Measurements from ENCODE around the gene ZFAND3.

Gene ZFAND3

GRCh38 chr6:38141716-38142115, 322.2 kb downstream of the ZFAND3 start:
- DNase-seq = no peak

DNA sequence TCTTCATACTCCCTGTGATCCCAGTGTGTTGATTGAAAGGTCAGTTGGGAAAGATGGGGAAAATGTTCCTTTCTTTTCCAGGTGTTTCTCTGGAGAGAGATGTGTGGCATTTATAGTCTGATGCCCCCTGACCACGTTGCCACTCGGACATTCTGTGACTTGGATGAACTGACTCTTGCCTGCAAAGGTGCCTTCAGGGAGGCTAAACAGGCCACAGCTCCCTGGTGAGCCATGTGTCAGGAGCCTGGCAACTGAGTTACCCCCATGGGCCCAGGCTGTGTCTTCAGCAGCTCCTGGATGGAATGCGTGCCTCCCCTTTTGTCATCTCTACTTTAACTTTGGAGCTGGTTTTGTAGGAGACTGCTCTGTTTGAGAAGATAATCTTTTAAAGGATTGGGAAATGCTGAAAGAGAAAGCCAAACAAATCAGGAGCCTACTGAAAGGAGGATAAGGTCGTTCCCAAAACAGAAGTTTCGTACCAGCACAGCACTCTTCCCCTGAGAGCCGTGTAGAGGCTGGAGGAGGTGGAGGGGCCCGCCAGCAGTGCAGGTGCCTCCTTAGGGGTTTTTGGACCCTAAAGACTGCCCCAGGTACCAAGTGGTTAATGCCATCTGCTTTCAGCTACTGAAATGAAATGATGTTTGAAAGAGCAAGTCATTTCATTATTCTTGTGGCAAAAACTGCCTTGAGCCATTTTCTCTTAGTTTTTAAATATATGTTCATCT, 322.8 kb downstream of the ZFAND3 start:
- DNase-seq = no peak

GRCh38 chr6:38143191-38144150, 323.9 kb downstream of the ZFAND3 start:
- no peak for DNase-seq

- no peak for DNase-seq
Observed at GRCh38 chr6:38144365-38144945, 324.9 kb downstream of the ZFAND3 start.

DNA sequence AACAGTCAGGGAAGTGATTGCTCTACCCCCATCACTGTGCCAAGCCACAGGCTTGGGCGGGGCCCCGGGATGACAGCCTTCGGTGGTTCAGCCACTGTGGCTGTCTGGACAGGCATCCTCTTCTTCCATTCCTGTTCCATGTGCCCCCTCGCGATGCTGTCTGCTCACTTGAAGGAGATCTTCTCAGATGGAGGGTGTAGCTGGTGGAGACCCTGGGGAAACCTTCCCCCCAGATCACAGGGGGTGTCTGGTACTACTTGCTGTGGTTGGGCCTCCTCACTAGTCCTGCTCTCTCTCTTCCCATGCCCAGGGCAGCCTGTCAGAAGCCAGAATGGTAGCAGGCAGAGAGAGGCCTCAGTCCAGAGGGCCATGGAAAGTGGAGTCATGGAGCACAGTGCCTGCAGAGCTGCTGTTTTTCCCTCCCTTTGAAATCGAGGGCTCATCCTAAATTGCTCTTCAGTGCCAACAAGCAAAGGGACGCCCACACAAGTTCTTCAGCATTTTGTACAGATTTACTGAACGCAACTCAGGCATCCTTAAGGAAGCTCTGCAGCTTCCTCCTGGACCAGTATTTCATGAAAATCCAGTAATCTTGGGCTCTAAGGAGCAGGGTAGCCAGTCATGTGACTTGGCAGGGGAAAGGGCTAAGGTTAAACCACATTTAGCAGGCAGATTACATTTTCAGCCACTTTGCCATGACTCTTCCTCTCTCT, 326.6 kb downstream of the ZFAND3 start:
- no peak for DNase-seq

- no peak for DNase-seq
Observed at GRCh38 chr6:38146734-38147027, 327.2 kb downstream of the ZFAND3 start.

DNA sequence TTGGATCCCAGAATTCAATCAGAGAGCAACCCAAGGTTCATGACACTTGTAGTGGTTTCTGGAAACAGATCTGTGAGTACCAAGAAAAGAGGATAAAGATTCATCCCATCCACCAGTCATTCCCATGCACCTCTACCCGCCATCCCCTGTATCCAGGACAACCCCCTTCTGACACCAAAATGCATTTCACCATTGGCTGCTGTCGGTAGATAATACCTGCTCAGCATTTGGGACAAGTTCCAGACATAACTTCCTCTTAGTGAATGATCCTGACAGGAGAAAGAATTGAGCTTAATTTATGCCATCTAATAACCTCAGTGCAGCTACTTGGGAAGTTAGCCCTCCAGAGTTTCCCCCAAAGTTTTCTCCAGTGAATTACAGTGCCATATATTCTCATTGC, 329.1 kb downstream of the ZFAND3 start:
- no peak for DNase-seq

DNA sequence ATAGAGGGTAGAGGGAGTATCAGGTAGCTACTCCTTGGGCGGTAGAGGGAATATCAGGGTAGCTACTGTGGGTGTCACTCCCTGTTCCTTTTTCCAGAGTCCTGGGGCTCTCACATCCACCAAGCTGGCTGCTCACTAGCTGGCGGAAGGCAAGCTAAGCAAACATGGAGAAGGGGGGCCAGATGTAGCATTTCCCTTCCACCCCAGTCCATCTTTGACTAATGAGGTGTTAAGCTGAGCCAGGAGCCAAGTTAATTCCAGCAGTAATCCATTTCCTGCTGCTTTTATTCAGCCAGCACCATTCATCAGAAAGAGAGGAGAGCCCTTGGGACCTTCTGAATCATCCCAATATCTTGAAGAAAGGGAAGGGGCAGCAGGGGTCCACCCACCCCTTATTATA, 330.0 kb downstream of the ZFAND3 start:
- DNase-seq = no peak

DNA sequence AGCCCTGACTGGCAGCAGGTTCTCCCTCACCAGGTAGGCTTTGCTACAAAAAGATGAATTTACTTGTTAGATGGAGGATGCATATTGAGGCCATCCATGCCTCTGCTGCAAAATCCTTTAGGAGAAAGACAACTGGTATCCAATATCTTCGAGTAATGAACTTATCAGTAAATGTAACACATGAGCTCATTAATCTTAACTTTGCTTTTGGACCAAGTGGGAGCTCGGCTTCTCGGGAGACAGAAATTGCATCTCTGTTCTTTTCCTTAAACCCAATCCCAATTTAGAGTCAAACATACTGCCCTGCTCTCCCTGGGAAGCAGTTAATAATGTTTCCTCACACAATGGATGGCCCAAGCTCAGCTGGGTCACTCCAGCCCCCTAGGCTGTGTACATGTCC, 330.5 kb downstream of the ZFAND3 start:
- no peak for DNase-seq

- no peak for DNase-seq
Observed at GRCh38 chr6:38150681-38151296, 331.3 kb downstream of the ZFAND3 start.

DNA sequence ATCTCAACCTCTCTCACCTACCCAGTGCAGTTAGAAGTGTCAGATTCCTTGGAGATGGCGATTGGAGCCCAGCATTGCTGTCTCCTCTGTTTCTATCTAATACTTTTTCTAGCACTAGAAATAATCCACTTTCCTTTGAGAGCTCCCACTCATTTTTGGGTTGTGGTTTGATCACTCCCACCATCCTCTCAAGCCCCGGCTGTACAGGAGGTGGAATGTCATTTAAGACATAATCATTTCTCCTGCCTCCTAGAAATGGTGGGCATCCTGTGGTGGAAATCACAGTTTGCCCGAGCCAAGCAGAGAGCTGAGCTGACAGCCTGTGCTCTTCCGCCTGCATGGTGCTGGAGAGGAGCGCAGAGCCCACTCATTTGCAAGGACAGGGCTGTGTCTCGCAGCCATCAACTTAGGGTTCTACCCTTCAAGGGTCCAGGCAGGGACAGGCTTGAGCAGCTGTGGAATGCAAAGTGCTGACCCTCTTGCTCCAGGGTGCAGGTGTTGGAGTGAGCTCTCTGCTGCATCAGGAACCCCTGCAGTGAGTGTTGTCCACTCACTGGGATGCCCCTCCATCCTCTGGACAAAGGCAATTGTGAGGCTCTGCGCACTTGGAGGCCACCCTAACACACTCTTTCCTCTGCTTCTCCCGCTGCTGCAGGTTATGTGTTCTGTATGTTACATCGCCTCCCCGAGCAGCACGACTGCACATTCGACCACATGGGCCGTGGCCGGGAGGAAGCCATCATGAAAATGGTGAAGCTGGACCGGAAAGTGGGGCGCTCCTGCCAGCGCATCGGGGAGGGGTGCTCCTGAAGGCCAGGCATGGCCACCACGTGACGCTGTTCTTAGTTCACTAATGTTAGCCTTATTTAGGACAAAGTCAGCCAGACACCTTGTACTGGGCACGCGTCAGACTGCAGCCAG, 332.3 kb downstream of the ZFAND3 start:
- DNase-seq = no peak

DNA sequence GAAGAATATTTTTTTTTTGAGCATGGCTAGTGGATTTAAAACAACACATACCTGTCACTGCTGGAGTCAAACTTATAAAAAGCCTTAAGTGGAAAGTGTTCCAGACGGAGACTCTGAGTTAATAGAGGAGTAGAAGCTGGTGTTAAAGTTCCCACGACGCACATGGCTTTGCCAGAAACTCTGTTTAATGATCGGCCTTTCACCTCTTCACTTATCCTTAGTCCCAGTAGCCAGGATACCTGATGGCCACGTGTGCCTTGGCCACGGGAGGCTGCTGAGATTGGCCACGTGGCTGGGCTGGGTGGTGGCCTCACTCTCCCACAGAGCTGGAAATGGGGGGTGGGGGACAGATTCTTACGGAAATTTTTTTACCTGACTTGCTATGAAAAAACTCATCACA, 333.1 kb downstream of the ZFAND3 start:
- no peak for DNase-seq

GRCh38 chr6:38153076-38153797, 333.7 kb downstream of the ZFAND3 start:
- no peak for DNase-seq

DNA sequence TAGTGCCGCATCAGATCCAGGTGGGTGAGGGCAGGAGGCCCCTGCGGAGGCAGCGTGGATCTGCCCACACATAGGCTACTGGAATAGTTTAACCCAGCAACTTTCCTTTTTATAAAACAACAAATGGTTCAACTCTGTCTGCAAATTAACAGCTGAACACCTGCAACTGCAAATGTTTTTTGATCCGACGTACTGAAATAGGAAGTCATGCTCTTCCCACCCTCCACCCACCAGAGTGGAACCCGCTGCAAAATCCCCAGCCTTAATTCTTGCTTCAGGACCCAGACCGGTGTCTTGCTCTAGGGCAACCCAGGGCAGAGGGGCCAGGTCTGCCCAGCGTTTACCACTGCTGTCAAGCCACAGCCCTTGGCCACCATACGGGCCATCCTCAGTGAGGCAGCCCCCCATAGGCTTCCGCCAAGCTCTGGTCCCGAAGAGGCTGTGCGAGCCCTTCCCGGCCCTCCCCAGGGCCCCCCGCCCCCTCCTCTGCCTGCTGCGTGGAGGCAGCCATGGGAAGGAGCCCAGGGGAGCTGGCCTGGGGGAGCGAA, 334.3 kb downstream of the ZFAND3 start:
- no peak for DNase-seq

GRCh38 chr6:38154731-38155130, 335.2 kb downstream of the ZFAND3 start:
- no peak for DNase-seq

DNA sequence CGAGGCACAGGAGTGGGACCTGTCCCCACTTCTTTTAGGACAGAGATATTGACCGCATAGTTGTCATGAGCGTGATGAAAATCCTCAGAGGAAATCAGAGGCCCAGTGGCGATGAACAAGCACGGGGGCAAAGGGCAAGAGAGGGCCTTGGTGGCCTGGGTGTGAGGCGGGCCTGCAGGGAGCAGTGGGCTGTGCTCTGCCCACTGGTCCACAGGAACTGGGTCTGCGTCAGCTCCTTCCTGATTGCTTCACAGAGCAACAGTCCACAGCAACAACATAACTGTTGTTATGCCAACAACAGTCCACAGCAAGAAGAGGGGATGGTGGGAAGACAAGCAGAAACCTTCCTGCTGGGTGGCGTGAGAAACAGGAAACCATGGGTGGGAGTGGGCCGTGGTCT, 335.6 kb downstream of the ZFAND3 start:
- DNase-seq = no peak

- DNase-seq = no peak
Observed at GRCh38 chr6:38155621-38156204, 336.2 kb downstream of the ZFAND3 start.

GRCh38 chr6:38156818-38157565, 337.5 kb downstream of the ZFAND3 start:
- DNase-seq = no peak

DNA sequence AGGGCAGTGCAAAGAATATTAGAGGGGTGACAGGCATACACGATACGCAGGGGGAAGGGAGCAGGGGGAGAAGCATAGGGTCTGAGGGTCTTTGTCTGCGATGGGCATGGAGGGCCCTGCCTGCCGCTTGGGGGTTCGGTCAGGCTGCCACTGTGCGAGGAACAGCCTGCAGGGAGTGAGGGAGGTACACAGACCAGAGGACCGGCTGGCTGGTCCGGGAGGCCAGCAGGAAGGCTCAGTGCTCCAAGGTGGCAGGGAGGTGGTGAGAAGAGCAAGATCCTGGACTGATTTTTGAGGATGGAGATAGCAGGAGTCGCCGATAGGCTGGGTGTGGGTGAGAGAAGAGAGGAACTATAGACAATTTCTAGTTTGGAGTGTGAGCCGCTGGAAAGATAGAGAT, 338.4 kb downstream of the ZFAND3 start:
- DNase-seq = no peak

Data from stimulated activated CD4-positive, alpha-beta T cell treated with anti-CD3 and anti-CD28 coated beads, Interleukin-4, amount 100 ng/mL, for 24 hours (primary cell).